ENCODE measurements around the gene FGFBP2. TPM values are rescaled to one million over a fixed set of nuclear protein-coding genes. Genes with fewer than 3 reads are reported as not detected.
A peak's percentile ranks its signal among the peaks of the same experiment; 100 is the strongest.

FGFBP2 gene
- total and polyA plus RNA-seq, 11 donors = 0.39 to 15.6 (median 1.4) TPM

- WGBS, 4 donors = 73 to 77% (median 76%) methylated on average over 4 of the region's 4 CpGs
- H3K4me1 ChIP-seq = peaks cover 0 to 9% (median 0%) of the 10 kb centered on the region in 12 donors
- ATAC-seq (no peak), DNase-seq (no peak)
- H3K27ac ChIP-seq = no peak within 1 kb of the TSS
- no peak within 1 kb of the TSS for H3K4me3 ChIP-seq
- intact Hi-C loops (cut with DNase I) = no loop called here
- peaks cover 0 to 6% (median 0%) of the 10 kb centered on the region in 9 donors for H3K27me3 ChIP-seq
- no peak for TF ChIP-seq CTCF (IDR thresholded peaks at IDR 0.05)
- no peak for TF ChIP-seq POLR2A (IDR thresholded peaks at IDR 0.05)
- no peaks in the 10 kb centered on the region for H3K36me3 ChIP-seq
- no peaks in the 10 kb centered on the region for H3K9me3 ChIP-seq
Observed at GRCh38 chr4:15938640-15939039, 24.3 kb downstream of the FGFBP2 start, which contains the start of gene FGFBP1. Gene FGFBP1, minus strand, starts transcription at chr4:15938740. Its CDS starts 2,108 bp downstream, at chr4:15936632.

GRCh38 chr4:15938182-15938581 is 24.8 kb downstream of the FGFBP2 start:
- no peak overlapping the region for H3K27ac ChIP-seq
- DNase-seq (no peak), ATAC-seq (no peak)
- H3K27me3 ChIP-seq = peaks cover 0 to 6% (median 0%) of the 10 kb centered on the region in 9 donors
- intact Hi-C loops (cut with DNase I) = no loop called here
- no peaks in the 10 kb centered on the region for H3K9me3 ChIP-seq
- TF ChIP-seq POLR2A (IDR thresholded peaks at IDR 0.05) (no peak), CTCF (IDR thresholded peaks at IDR 0.05) (no peak)
- H3K4me3 ChIP-seq = no peak overlapping the region
- H3K36me3 ChIP-seq = no peaks in the 10 kb centered on the region
- 31 to 36% (median 35%) methylated on average over 7 to 8 of the region's 8 CpGs for WGBS, 4 donors
- H3K4me1 ChIP-seq = peaks cover 0 to 9% (median 0%) of the 10 kb centered on the region in 12 donors

- peaks cover 0 to 7% (median 0%) of the 10 kb centered on the region in 9 donors for H3K27me3 ChIP-seq
- H3K4me3 ChIP-seq = no peak overlapping the region
- H3K4me1 ChIP-seq = peaks cover 0 to 9% (median 0%) of the 10 kb centered on the region in 12 donors
- no peak for ATAC-seq
- intact Hi-C loops (cut with DNase I) = no loop called here
- DNase-seq = no peak
- no peaks in the 10 kb centered on the region for H3K9me3 ChIP-seq
- no peak for TF ChIP-seq CTCF (IDR thresholded peaks at IDR 0.05)
- no peak for TF ChIP-seq POLR2A (IDR thresholded peaks at IDR 0.05)
- H3K36me3 ChIP-seq = no peaks in the 10 kb centered on the region
- WGBS, 4 donors = 68 to 85% (median 77%) methylated on average over 4 of the region's 4 CpGs
- H3K27ac ChIP-seq = peak overlapping the region in 1 of 12 donors; percentile 48
Observed at GRCh38 chr4:15936495-15936894, 26.5 kb downstream of the FGFBP2 start.

- peaks cover 0 to 9% (median 0%) of the 10 kb centered on the region in 12 donors for H3K4me1 ChIP-seq
- intact Hi-C loops (cut with DNase I) = no loop called here
- peak overlapping the region in 2 of 12 donors; percentile 48 to 49 for H3K27ac ChIP-seq
- TF ChIP-seq CTCF (IDR thresholded peaks at IDR 0.05) (no peak), POLR2A (IDR thresholded peaks at IDR 0.05) (no peak)
- ATAC-seq (peak in 2 of 4 donors; percentile 33 to 42), DNase-seq (no peak)
- H3K27me3 ChIP-seq = peaks cover 0 to 7% (median 1%) of the 10 kb centered on the region in 9 donors
- H3K4me3 ChIP-seq = peak overlapping the region in 1 of 12 donors; percentile 16
- H3K9me3 ChIP-seq = no peaks in the 10 kb centered on the region
- H3K36me3 ChIP-seq = no peaks in the 10 kb centered on the region
- 63 to 71% (median 67%) methylated on average over 10 of the region's 10 CpGs for WGBS, 4 donors
Observed at GRCh38 chr4:15935504-15936402, 27.2 kb downstream of the FGFBP2 start.
